Tibial nerve (tissue), 4 donors: ENCODE data around the gene FAM98B.

Source experiments
- CTCF ChIP-seq, 5 experiments: fragments of 200-600 bp in 3 of 5; fragments of 450-650 bp in 2 of 5; sonication (generic) in 3 of 5; IDR thresholded peaks; one replicate each; pipeline ENCODE4 v1.5.1; 2016 to 2019; ENCODE audit warnings: antibody characterized with exemption in 5 of 5, mild to moderate bottlenecking in 3 of 5, moderate library complexity in 2 of 5
- EP300 ChIP-seq, 2 donors: sonication (generic); formaldehyde crosslinking; IDR thresholded peaks; one replicate each; pipeline ENCODE4 v1.6.1; 2017; ENCODE audit warnings: antibody characterized with exemption in 2 of 2, mild to moderate bottlenecking in 1 of 2
- POLR2A ChIP-seq, 2 donors: fragments of 450-650 bp; IDR thresholded peaks; one replicate each; pipeline ENCODE4 v1.6.1; 2017; ENCODE audit warnings: antibody characterized with exemption in 2 of 2, mild to moderate bottlenecking in 2 of 2, moderate library complexity in 2 of 2

GRCh38 chr15:38421069-38421690 lies 32.7 kb upstream of the FAM98B start:
- TF ChIP-seq CTCF (IDR thresholded peaks at IDR 0.05) (no peak), POLR2A (IDR thresholded peaks at IDR 0.05) (no peak), EP300 (IDR thresholded peaks at IDR 0.05) (no peak)
